WERI-Rb-1 (cell line): ENCODE measurements around the gene SSNA1.

Source experiments
- DNase-seq: peaks from one replicate; pipeline ENCODE4 v3.0.0-alpha.2; 2020
- H3K27ac ChIP-seq: fragments of 250-450 bp; sonication (Bioruptor Pico); 2 replicates; pipeline ENCODE4 v1.5.1; 2020; ENCODE audit warnings: mild to moderate bottlenecking, moderate library complexity
- H3K27me3 ChIP-seq: fragments of 250-450 bp; sonication (Bioruptor Pico); 2 replicates; pipeline ENCODE4 v1.5.1; 2021; ENCODE audit warnings: mild to moderate bottlenecking, low read depth, moderate library complexity; ENCODE audit not compliant: insufficient read depth, severe bottlenecking
- H3K36me3 ChIP-seq: fragments of 250-450 bp; sonication (Bioruptor Pico); 2 replicates; pipeline ENCODE4 v1.5.1; 2020; ENCODE audit warnings: mild to moderate bottlenecking, moderate library complexity
- H3K4me3 ChIP-seq: 2 replicates; pipeline ENCODE4 v1.5.1; 2011; ENCODE audit warnings: low read depth, mild to moderate bottlenecking, control low read depth, low read length
- H3K9me3 ChIP-seq: fragments of 250-450 bp; sonication (Bioruptor Pico); 2 replicates; pipeline ENCODE4 v1.5.1; 2021; ENCODE audit warnings: mild to moderate bottlenecking, moderate library complexity; ENCODE audit not compliant: severe bottlenecking
- TF ChIP-seq, protein P1 (sequence below): IDR thresholded peaks from 2 replicates; pipeline ENCODE4 v1.5.1; 2011; ENCODE audit warnings: low read depth, mild to moderate bottlenecking, control low read depth, inconsistent platforms, low read length

SSNA1 gene

DNA sequence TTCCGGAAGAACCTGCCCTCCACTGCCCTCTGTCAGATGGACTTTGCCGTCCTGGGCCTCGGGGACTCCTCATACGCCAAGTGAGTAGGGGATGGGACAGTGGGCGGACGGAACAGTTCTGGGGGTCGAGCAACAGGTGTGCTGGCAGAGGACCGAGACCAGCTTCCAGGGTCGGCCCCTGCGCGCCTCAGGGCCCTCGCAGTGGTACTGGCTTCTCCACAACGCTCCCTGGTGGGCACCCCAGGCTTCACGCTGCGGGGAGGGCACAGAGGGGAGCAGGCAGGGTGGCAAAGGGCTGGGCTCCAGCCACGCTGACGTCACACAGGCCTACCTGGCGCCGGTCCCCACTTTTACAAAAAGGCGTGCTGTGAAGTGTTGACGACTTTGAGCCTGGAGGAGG, 24.0 kb downstream of the SSNA1 start:
- TF ChIP-seq, protein P1, sequence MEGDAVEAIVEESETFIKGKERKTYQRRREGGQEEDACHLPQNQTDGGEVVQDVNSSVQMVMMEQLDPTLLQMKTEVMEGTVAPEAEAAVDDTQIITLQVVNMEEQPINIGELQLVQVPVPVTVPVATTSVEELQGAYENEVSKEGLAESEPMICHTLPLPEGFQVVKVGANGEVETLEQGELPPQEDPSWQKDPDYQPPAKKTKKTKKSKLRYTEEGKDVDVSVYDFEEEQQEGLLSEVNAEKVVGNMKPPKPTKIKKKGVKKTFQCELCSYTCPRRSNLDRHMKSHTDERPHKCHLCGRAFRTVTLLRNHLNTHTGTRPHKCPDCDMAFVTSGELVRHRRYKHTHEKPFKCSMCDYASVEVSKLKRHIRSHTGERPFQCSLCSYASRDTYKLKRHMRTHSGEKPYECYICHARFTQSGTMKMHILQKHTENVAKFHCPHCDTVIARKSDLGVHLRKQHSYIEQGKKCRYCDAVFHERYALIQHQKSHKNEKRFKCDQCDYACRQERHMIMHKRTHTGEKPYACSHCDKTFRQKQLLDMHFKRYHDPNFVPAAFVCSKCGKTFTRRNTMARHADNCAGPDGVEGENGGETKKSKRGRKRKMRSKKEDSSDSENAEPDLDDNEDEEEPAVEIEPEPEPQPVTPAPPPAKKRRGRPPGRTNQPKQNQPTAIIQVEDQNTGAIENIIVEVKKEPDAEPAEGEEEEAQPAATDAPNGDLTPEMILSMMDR: no peak
- DNase-seq: no peak
- Histone ChIP-seq H3K9me3 (no peaks in the 10 kb centered on the region), H3K36me3 (no peaks in the 10 kb centered on the region), H3K27ac (no peak overlapping the region), H3K27me3 (no peaks in the 10 kb centered on the region), H3K4me3 (no peak overlapping the region)

DNA sequence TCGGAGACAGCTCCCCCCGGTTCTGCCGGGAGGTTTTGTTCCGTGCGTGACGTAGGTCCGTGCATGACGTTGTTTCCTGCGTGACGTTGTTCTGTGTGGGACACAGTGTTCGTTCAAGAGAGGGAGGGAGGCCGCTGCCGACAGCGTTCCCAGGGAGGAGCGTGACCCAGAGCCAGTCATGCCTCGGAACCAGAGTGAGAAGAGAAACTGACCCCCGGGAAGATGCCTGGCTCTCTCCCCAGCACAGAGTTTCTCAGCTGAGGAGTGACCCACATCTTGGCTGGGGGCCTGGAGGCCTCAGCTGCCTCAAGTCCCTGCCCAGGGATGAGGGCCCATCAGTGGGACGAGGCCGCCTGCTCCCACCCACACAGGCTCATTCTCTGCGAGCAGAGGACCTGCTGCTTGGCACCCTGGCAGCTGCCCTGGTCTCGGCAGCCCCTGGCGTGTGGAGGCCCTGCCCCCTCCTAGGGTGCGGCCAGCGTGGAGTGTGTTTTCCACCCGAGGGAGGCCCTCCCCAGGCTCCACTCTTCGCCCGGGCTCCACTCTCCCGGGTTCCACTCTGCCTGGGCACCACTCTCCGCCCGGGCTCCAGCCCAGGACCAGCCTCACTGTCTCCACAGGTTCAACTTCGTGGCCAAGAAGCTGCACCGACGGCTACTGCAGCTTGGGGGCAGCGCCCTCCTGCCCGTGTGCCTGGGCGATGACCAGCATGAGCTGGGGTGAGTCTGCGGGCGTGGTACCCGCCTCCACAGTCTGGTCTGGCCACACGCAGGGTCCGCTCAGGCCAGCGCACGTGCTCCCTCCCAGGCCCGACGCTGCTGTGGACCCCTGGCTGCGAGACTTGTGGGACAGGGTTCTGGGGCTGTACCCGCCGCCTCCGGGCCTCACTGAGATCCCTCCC, 24.9 kb downstream of the SSNA1 start:
- Histone ChIP-seq H3K27me3 (no peaks in the 10 kb centered on the region), H3K36me3 (no peaks in the 10 kb centered on the region), H3K27ac (no peak overlapping the region), H3K9me3 (no peaks in the 10 kb centered on the region), H3K4me3 (no peak overlapping the region)
- TF ChIP-seq, protein P1: 0 out of 2 replicates have a peak, but pooled peaks have one; percentile 22
- DNase-seq: no peak

DNA sequence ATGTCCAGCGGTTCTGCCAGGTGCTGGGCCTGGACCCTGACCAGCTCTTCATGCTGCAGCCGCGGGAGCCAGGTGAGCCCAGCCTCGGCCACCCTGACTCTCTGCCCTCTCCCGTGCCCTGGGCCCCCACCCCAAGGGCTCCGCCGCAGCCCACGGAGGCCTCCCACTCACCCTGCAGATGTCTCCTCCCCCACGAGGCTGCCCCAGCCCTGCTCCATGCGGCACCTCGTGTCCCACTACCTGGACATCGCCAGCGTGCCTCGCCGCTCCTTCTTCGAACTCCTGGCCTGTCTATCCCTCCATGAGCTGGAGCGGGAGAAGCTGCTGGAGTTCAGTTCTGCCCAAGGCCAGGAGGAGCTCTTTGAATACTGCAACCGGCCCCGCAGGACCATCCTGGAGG, 26.1 kb downstream of the SSNA1 start:
- no peak overlapping the region for H3K27ac ChIP-seq
- H3K4me3 ChIP-seq: no peak overlapping the region
- TF ChIP-seq, protein P1: no peak
- no peak for DNase-seq
- H3K27me3 ChIP-seq: no peaks in the 10 kb centered on the region
- H3K9me3 ChIP-seq: no peaks in the 10 kb centered on the region
- no peaks in the 10 kb centered on the region for H3K36me3 ChIP-seq

DNA sequence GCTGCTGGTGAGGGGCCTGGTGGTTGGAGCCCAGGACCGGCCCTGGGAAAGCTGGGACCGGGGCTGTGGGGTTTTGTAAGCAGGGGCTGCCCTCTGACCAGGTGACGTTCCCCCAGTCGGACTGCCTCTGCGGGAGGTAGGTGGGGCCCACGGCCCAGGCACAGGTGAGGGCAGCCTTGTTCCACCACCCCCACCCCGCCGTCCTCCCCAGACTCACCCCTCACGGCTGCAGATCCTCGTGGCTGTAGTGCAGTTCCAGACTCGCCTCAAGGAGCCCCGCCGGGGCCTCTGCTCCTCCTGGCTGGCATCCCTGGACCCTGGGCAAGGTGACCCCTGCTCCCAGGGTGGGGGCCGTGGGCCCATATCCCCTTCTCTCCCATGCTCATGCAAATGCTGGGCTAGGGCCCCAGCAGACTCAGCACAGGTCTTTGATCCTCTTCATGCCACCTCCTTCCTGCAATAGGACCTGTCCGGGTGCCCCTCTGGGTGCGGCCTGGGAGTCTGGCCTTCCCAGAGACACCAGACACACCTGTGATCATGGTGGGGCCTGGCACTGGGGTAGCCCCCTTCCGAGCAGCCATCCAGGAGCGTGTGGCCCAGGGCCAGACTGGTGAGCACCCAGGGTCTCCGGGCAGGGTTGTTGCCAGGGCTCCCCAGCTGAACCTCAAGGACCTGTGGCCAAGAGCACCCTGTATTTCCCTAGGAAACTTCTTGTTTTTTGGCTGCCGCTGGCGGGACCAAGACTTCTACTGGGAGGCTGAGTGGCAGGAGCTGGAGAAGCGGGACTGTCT, 26.9 kb downstream of the SSNA1 start:
- Histone ChIP-seq H3K27me3 (no peaks in the 10 kb centered on the region), H3K36me3 (no peaks in the 10 kb centered on the region), H3K9me3 (no peaks in the 10 kb centered on the region), H3K27ac (no peak overlapping the region), H3K4me3 (no peak overlapping the region)
- DNase-seq: no peak
- TF ChIP-seq, protein P1: no peak

DNA sequence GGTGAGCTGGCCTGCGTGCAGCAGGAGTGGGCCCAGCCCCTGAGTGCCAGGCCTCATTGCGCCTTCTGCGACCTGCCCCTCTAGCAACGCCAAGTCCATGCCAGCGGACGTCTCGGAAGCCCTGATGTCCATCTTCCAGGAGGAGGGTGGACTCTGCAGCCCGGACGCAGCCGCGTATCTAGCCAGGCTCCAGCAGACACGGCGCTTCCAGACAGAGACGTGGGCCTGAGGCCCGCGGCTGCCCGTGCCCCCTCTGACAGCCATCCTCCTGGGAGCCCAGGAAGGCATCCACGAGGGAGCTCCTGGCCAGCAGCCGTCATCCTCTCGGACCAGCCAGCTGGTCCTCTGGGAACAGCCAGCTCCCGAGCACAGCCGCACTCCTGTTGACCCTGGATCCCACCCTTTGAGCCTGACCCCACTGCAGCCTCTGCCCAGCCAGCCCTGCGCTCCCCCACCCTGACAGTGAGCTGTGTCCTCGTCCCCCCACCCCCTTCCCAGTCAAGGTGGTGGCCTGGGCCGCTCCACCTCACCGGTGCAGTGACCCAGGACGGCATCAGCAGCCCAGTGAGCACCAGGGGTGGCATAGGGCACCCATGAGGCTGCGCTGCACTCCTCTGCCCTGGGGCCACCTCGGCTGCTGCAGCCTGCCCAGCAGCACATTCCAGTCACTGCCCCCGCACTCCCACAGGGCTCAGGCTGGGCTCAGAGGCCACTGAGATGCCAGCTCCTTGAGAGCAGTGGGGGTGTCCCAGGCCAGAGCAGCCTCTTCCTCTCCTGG, 27.9 kb downstream of the SSNA1 start:
- Histone ChIP-seq H3K4me3 (no peak overlapping the region), H3K27me3 (no peaks in the 10 kb centered on the region), H3K36me3 (no peaks in the 10 kb centered on the region), H3K27ac (no peak overlapping the region), H3K9me3 (no peaks in the 10 kb centered on the region)
- TF ChIP-seq, protein P1: no peak
- no peak for DNase-seq
